ENCODE data around the gene EFNB2. TPM values are rescaled to one million over a fixed set of nuclear protein-coding genes. Genes with fewer than 3 reads are reported as not detected.

The EFNB2 gene
- total and polyA plus RNA-seq, 2 experiments from 2014 or later, result 11.1 to 12.2 TPM

DNA sequence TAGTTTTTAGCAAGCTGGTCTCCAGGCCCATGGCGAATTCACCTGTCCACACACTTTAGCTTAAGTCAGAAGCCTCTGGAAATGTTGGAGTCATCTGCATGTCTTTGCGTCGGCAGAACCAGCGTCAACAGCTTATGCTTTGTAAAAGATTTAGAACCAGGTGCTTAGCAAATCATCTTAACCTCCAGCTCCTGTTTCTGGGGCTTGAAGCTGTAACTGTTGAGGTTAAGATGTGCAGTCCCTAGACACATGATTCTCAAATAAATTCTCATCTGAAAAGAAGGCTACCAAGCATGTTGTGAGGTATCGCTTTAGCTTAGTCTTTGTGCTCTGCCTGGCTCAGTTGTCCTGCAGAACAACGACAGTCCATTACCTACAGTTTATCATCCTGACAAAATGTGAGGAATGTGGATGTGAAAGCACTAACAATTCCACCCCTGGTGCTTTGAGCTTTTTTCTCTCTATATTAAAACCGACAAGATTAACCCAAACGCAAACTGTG, 4.4 kb downstream of the EFNB2 start:
- no peak overlapping the region for H3K4me3 ChIP-seq
- no peak for TF ChIP-seq CTCF (IDR thresholded peaks at IDR 0.05; ENCODE audit: low read depth, low read length)
- peaks cover 23% of the 10 kb centered on the region for H3K4me1 ChIP-seq (ENCODE audit: low read depth)

GRCh38 chr13:106530171-106530851, 5.2 kb downstream of the EFNB2 start:
- no peaks in the 10 kb centered on the region for H3K27me3 ChIP-seq
- DNase-seq (ENCODE audit: low read depth in 1 of 2, low spot score in 1 of 2), result no peak
- no peak for TF ChIP-seq CTCF (IDR thresholded peaks at IDR 0.05; ENCODE audit: low read depth, low read length)
- H3K4me3 ChIP-seq, result no peak overlapping the region
- H3K36me3 ChIP-seq, result no peaks in the 10 kb centered on the region
- no peak overlapping the region for H3K27ac ChIP-seq
- peaks cover 23% of the 10 kb centered on the region for H3K4me1 ChIP-seq (ENCODE audit: low read depth)
- H3K9me3 ChIP-seq (ENCODE audit: low read depth), result no peaks in the 10 kb centered on the region

More for the DNA sequence above, 4.4 kb downstream of the EFNB2 start:
- Histone ChIP-seq H3K27ac (no peak overlapping the region), H3K27me3 (no peaks in the 10 kb centered on the region), H3K36me3 (no peaks in the 10 kb centered on the region), H3K9me3 (ENCODE audit: low read depth) (no peaks in the 10 kb centered on the region)
- DNase-seq (ENCODE audit: low read depth in 1 of 2, low spot score in 1 of 2), result no peak

GRCh38 chr13:106529415-106530170, 5.9 kb downstream of the EFNB2 start:
- no peak overlapping the region for H3K27ac ChIP-seq

GRCh38 chr13:106528718-106529414, 6.6 kb downstream of the EFNB2 start:
- no peak overlapping the region for H3K27ac ChIP-seq
- no peak for DNase-seq (ENCODE audit: low read depth in 1 of 2, low spot score in 1 of 2)
- H3K9me3 ChIP-seq (ENCODE audit: low read depth), result no peaks in the 10 kb centered on the region
- TF ChIP-seq CTCF (IDR thresholded peaks at IDR 0.05; ENCODE audit: low read depth, low read length), result no peak
- H3K4me1 ChIP-seq (ENCODE audit: low read depth), result peaks cover 23% of the 10 kb centered on the region
- H3K27me3 ChIP-seq, result no peaks in the 10 kb centered on the region
- H3K4me3 ChIP-seq, result no peak overlapping the region
- no peaks in the 10 kb centered on the region for H3K36me3 ChIP-seq

More at GRCh38 chr13:106529415-106530170, 5.9 kb downstream of the EFNB2 start:
- Histone ChIP-seq H3K36me3 (no peaks in the 10 kb centered on the region), H3K4me1 (ENCODE audit: low read depth) (peaks cover 23% of the 10 kb centered on the region), H3K9me3 (ENCODE audit: low read depth) (no peaks in the 10 kb centered on the region), H3K27me3 (no peaks in the 10 kb centered on the region), H3K4me3 (no peak overlapping the region)
- no peak for DNase-seq (ENCODE audit: low read depth in 1 of 2, low spot score in 1 of 2)
- TF ChIP-seq CTCF (IDR thresholded peaks at IDR 0.05; ENCODE audit: low read depth, low read length), result no peak

DNA sequence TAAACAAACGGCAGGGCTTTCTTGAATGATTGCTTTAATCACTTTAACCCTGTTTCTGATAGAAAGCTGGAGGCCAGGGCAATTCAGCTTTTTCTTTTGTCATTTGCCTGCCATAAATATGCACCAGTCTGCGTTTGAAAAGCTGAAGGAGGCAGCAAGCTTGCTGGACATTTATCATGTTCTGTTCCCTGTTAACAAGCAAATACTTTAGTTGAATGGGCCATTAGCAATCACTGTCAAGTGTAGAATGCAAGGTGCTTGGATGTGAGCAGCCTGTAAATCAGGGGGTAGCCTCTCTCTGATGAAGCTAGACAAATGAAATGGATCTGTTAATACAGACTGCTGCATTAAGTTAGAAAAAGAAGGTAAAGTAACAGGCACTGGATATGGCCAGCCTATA, 7.6 kb downstream of the EFNB2 start:
- no peak overlapping the region for H3K4me3 ChIP-seq
- H3K4me1 ChIP-seq (ENCODE audit: low read depth), result peaks cover 25% of the 10 kb centered on the region
- H3K9me3 ChIP-seq (ENCODE audit: low read depth), result no peaks in the 10 kb centered on the region
- H3K36me3 ChIP-seq, result no peaks in the 10 kb centered on the region
- no peak for TF ChIP-seq CTCF (IDR thresholded peaks at IDR 0.05; ENCODE audit: low read depth, low read length)
- DNase-seq (ENCODE audit: low read depth in 1 of 2, low spot score in 1 of 2), result peak in 1 of 2 donors; percentile 65
- H3K27me3 ChIP-seq, result no peaks in the 10 kb centered on the region
- H3K27ac ChIP-seq, result no peak overlapping the region

All from cardiac muscle cell (in vitro differentiated cells and primary cell).